ENCODE measurements around the gene SLIT1. TPM values are rescaled to one million over a fixed set of nuclear protein-coding genes. Genes with fewer than 3 reads are reported as not detected.

Gene SLIT1
- total and polyA plus RNA-seq, 5 donors from 2014 or later: 0.32 TPM; not detected in 4

DNA sequence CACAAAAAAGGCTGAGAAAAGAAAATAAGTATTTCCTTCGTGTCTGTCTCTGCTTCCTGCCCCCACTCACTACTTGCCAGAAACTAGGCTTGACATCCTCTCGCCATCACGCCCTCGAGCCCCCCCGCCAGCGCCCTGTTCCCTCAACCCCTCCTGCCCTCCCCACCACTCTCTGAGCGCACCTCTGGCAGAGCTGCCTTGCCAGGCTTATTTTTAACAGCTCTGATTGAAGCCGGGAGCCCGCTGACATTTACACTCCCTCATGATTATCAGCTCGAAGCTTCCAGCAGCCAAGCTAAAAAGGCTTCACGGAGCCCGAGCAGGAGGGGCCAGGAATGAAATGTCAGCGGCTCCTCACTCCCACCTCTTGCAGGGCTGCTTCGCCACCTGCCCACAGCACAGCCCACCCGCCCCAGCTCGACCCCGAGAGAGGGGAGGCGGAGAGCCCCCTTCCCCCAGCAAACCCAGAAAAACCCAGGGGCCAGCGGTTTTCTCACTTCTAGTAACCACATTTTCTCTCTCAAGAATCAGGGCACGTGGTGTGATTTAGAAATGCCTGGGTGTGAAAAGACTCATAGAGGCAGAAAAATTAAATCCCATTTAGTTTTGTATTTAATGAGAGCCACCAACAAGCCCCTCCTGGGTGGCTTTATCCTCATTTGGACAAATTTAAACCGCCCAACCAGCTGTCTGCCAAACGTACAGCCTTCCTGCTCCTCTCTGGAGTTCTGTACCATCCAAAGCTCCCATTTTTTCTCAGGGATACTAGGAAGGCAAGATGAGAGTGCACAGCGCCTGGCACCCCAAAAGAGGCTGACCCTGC, 89.3 kb downstream of the SLIT1 start:
- H3K27me3 Mint-ChIP-seq: peaks cover 21% of the 10 kb centered on the region
- DNase-seq: no peak
- no peaks in the 10 kb centered on the region for H3K36me3 ChIP-seq (ENCODE audit: control insufficient read depth, insufficient read depth, low read length)
- H3K27ac Mint-ChIP-seq: no peak overlapping the region
- H3K4me3 Mint-ChIP-seq: peak overlapping the region in 2 of 4 donors; percentile 23 to 46
- no peak for ATAC-seq (ENCODE audit: low read depth in 2 of 2)
- no peak overlapping the region for H3K27ac ChIP-seq (ENCODE audit: insufficient read depth, low read length, poor library complexity, severe bottlenecking)
- H3K4me1 ChIP-seq (ENCODE audit: control insufficient read depth, insufficient read depth, low read length, poor library complexity, severe bottlenecking): no peaks in the 10 kb centered on the region
- H3K4me3 ChIP-seq (ENCODE audit: low read depth, low read length): no peak overlapping the region
- peaks cover 5% of the 10 kb centered on the region for H3K27me3 ChIP-seq (ENCODE audit: control insufficient read depth, insufficient read depth, low read length)
- H3K9me3 Mint-ChIP-seq: peaks cover 0 to 3% (median 0%) of the 10 kb centered on the region in 7 donors
- no peaks in the 10 kb centered on the region for H3K9me3 ChIP-seq (ENCODE audit: control insufficient read depth in 2 of 2, low read length in 2 of 2)
- peaks cover 0 to 9% (median 2%) of the 10 kb centered on the region in 4 donors for H3K4me1 Mint-ChIP-seq
- no peaks in the 10 kb centered on the region for H3K36me3 Mint-ChIP-seq

DNA sequence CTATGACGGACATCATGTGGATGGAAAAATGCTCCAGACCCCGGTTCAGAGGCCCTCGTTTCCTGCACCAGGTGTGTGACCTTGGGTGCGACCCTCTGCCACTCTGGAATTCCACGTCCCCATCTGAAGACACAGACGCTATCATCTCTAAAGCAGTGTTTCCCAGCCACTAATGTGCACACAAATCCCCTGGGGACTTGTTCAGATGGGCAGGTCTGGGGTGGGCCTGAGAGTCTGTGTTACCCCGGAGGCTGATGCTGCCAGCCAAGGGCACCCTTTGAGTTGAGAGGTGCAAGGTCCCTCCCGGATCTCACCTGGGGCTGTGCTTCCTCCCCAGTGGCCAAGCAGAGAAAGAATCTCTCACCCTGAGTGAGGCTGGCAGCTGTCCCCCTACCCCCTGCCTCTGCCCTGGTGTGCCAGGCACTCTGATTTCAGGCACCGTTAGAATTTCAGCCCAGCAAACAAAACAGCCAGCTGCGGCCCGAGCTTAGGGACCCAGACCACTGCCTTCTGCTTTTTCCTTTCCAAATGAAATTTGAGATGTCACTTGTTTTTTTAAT, 90.0 kb downstream of the SLIT1 start:
- Mint-ChIP-seq H3K4me1 (peaks cover 0 to 9% (median 2%) of the 10 kb centered on the region in 4 donors), H3K27me3 (peaks cover 21% of the 10 kb centered on the region), H3K9me3 (peaks cover 0 to 3% (median 0%) of the 10 kb centered on the region in 7 donors), H3K36me3 (no peaks in the 10 kb centered on the region), H3K4me3 (no peak overlapping the region), H3K27ac (no peak overlapping the region)
- ATAC-seq (ENCODE audit: low read depth in 2 of 2) (no peak), DNase-seq (no peak)
- Histone ChIP-seq H3K4me3 (ENCODE audit: low read depth, low read length) (no peak overlapping the region), H3K36me3 (ENCODE audit: control insufficient read depth, insufficient read depth, low read length) (no peaks in the 10 kb centered on the region), H3K9me3 (ENCODE audit: control insufficient read depth in 2 of 2, low read length in 2 of 2) (no peaks in the 10 kb centered on the region), H3K27ac (ENCODE audit: insufficient read depth, low read length, poor library complexity, severe bottlenecking) (no peak overlapping the region), H3K4me1 (ENCODE audit: control insufficient read depth, insufficient read depth, low read length, poor library complexity, severe bottlenecking) (no peaks in the 10 kb centered on the region), H3K27me3 (ENCODE audit: control insufficient read depth, insufficient read depth, low read length) (peaks cover 5% of the 10 kb centered on the region)

DNA sequence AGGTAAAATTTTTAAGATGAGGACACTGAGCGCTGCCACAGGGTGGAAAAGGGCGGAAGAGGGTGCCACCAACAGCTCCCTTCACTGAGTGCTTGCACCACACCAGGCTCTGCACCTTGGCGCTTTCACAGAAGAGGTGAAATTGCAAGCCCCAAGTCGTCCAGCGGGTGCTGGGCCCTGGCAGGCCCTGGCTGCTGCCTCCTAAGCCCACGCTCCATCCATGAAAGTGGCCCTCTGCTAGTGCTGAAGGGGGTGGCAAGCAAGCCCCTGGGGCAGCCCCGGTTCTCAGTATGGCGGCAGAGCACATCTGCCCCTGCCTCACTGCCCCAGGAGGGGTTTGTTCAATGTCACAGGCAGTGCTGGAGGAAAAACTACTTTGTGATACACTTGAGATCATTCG, 95.1 kb downstream of the SLIT1 start:
- H3K9me3 ChIP-seq (ENCODE audit: control insufficient read depth in 2 of 2, low read length in 2 of 2): no peaks in the 10 kb centered on the region
- no peaks in the 10 kb centered on the region for H3K4me1 Mint-ChIP-seq
- peaks cover 0 to 3% (median 0%) of the 10 kb centered on the region in 7 donors for H3K9me3 Mint-ChIP-seq
- H3K36me3 ChIP-seq (ENCODE audit: control insufficient read depth, insufficient read depth, low read length): no peaks in the 10 kb centered on the region
- DNase-seq (no peak), ATAC-seq (ENCODE audit: low read depth in 2 of 2) (no peak)
- H3K27ac ChIP-seq (ENCODE audit: insufficient read depth, low read length, poor library complexity, severe bottlenecking): no peak overlapping the region
- no peak overlapping the region for H3K4me3 Mint-ChIP-seq
- H3K36me3 Mint-ChIP-seq: no peaks in the 10 kb centered on the region
- H3K27me3 ChIP-seq (ENCODE audit: control insufficient read depth, insufficient read depth, low read length): peaks cover 5% of the 10 kb centered on the region
- no peak overlapping the region for H3K4me3 ChIP-seq (ENCODE audit: low read depth, low read length)
- no peak overlapping the region for H3K27ac Mint-ChIP-seq
- H3K27me3 Mint-ChIP-seq: peaks cover 18% of the 10 kb centered on the region
- H3K4me1 ChIP-seq (ENCODE audit: control insufficient read depth, insufficient read depth, low read length, poor library complexity, severe bottlenecking): no peaks in the 10 kb centered on the region

DNA sequence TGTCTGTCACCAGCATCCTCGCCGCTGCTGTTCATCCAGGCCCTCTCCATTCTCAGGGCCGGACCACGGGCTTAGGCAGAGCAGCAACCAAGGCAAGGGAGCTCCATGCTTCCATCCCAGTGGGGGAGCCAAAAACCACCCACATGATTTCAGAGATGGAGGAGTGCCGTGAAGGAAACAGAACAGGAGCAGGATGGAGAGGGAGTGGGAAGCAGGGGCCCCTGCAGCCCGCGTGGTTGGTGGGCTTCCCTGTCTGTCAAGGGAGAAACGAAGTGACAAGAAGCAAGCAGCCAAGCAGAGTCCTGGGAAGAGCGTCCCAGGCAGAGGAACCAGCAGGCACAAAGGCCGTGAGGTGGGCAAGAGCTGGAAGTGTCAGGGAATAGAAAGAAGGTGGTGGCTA, 95.7 kb downstream of the SLIT1 start:
- Mint-ChIP-seq H3K4me1 (no peaks in the 10 kb centered on the region), H3K36me3 (no peaks in the 10 kb centered on the region), H3K9me3 (peaks cover 0 to 3% (median 0%) of the 10 kb centered on the region in 7 donors), H3K4me3 (no peak overlapping the region), H3K27me3 (peaks cover 21% of the 10 kb centered on the region), H3K27ac (no peak overlapping the region)
- no peak overlapping the region for H3K27ac ChIP-seq (ENCODE audit: insufficient read depth, low read length, poor library complexity, severe bottlenecking)
- ATAC-seq (ENCODE audit: low read depth in 2 of 2) (no peak), DNase-seq (no peak)
- H3K27me3 ChIP-seq (ENCODE audit: control insufficient read depth, insufficient read depth, low read length): peaks cover 2% of the 10 kb centered on the region
- H3K4me3 ChIP-seq (ENCODE audit: low read depth, low read length): no peak overlapping the region
- H3K4me1 ChIP-seq (ENCODE audit: control insufficient read depth, insufficient read depth, low read length, poor library complexity, severe bottlenecking): no peaks in the 10 kb centered on the region
- H3K36me3 ChIP-seq (ENCODE audit: control insufficient read depth, insufficient read depth, low read length): no peaks in the 10 kb centered on the region
- H3K9me3 ChIP-seq (ENCODE audit: control insufficient read depth in 2 of 2, low read length in 2 of 2): no peaks in the 10 kb centered on the region

DNA sequence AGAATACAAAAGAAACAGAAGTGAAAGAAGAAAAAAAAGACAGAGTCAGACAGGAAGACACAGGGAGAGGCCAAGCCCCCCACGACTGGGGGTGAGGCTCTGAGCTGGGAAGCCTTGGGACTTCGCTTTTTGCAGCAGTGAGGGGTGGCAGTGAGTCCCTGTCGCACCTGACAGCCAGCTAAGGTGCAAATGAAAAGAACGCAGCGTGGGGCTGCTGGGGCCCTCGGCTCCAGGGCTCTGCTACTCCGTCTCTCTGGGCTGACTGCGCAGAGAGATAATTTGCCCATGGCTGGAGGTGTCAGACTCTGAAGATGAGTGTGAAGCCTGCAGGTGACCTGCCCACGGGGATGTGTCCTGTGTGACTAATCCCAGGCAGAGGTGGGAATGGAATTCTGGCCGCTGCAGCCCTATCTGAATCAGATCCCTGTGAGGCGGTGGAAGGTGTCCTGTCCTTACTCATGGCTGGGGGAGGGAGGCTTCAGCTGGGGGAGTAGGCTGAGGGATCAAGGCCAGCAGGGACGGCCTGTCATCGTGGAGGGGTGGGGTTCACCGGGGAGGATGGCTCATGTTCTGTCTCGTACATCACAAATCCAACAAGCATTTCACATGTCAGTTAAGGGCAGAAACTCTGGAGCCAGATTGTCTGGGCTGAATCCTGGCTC, 96.4 kb downstream of the SLIT1 start:
- Histone ChIP-seq H3K27ac (ENCODE audit: insufficient read depth, low read length, poor library complexity, severe bottlenecking) (no peak overlapping the region), H3K4me3 (ENCODE audit: low read depth, low read length) (no peak overlapping the region), H3K27me3 (ENCODE audit: control insufficient read depth, insufficient read depth, low read length) (peaks cover 2% of the 10 kb centered on the region), H3K9me3 (ENCODE audit: control insufficient read depth in 2 of 2, low read length in 2 of 2) (no peaks in the 10 kb centered on the region), H3K4me1 (ENCODE audit: control insufficient read depth, insufficient read depth, low read length, poor library complexity, severe bottlenecking) (no peaks in the 10 kb centered on the region), H3K36me3 (ENCODE audit: control insufficient read depth, insufficient read depth, low read length) (no peaks in the 10 kb centered on the region)
- no peak overlapping the region for H3K4me3 Mint-ChIP-seq
- no peak overlapping the region for H3K27ac Mint-ChIP-seq
- peaks cover 0 to 3% (median 0%) of the 10 kb centered on the region in 7 donors for H3K9me3 Mint-ChIP-seq
- ATAC-seq (ENCODE audit: low read depth in 2 of 2) (no peak), DNase-seq (no peak)
- no peaks in the 10 kb centered on the region for H3K36me3 Mint-ChIP-seq
- peaks cover 15% of the 10 kb centered on the region for H3K27me3 Mint-ChIP-seq
- H3K4me1 Mint-ChIP-seq: no peaks in the 10 kb centered on the region

DNA sequence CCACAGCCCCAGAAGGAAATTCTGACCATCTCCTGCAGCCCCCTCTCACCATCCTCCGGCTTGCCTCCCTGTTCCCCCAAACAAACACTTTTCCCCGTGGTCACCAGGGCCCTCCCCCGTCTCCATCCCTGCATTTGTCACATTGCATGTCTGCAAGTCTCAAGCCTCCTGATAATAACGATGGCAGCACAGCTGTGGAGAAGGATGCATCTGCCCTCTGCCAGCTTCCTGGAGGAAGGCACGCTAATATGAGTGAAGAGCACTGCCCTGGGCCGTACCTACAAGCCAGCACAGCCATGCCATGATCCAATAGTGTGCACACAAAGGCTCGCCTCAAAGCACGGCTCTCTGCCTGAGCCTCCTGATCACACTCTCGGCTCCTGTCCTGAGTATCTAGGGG, 98.5 kb downstream of the SLIT1 start:
- Histone ChIP-seq H3K4me1 (ENCODE audit: control insufficient read depth, insufficient read depth, low read length, poor library complexity, severe bottlenecking) (no peaks in the 10 kb centered on the region), H3K4me3 (ENCODE audit: low read depth, low read length) (no peak overlapping the region), H3K36me3 (ENCODE audit: control insufficient read depth, insufficient read depth, low read length) (no peaks in the 10 kb centered on the region), H3K27ac (ENCODE audit: insufficient read depth, low read length, poor library complexity, severe bottlenecking) (no peak overlapping the region), H3K9me3 (ENCODE audit: control insufficient read depth in 2 of 2, low read length in 2 of 2) (no peaks in the 10 kb centered on the region), H3K27me3 (ENCODE audit: control insufficient read depth, insufficient read depth, low read length) (no peaks in the 10 kb centered on the region)
- DNase-seq (no peak), ATAC-seq (ENCODE audit: low read depth in 2 of 2) (no peak)
- no peaks in the 10 kb centered on the region for H3K36me3 Mint-ChIP-seq
- H3K27ac Mint-ChIP-seq: no peak overlapping the region
- H3K4me1 Mint-ChIP-seq: no peaks in the 10 kb centered on the region
- no peaks in the 10 kb centered on the region for H3K9me3 Mint-ChIP-seq
- peaks cover 18% of the 10 kb centered on the region for H3K27me3 Mint-ChIP-seq
- no peak overlapping the region for H3K4me3 Mint-ChIP-seq

DNA sequence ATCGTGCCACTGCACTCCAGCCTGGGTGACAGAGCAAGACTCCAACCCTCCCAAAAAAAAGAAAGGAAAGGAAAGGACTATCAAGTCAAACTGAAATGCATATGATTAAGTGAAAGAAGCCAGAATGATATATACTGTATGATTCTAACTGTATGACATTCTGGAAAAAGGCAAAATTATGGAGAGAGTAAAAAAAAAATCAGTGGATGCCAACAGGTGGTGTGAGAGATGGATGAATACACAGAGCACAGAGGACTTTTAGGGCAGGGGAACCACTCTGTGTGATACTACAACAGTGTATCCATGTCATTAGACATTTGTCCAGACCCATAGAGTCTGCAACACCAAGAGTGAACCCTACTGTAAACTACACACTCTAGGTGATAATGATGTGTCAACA, 99.2 kb downstream of the SLIT1 start:
- peaks cover 0 to 3% (median 0%) of the 10 kb centered on the region in 7 donors for H3K9me3 Mint-ChIP-seq
- no peak overlapping the region for H3K27ac Mint-ChIP-seq
- peaks cover 23% of the 10 kb centered on the region for H3K27me3 Mint-ChIP-seq
- Histone ChIP-seq H3K4me3 (ENCODE audit: low read depth, low read length) (no peak overlapping the region), H3K36me3 (ENCODE audit: control insufficient read depth, insufficient read depth, low read length) (no peaks in the 10 kb centered on the region), H3K9me3 (ENCODE audit: control insufficient read depth in 2 of 2, low read length in 2 of 2) (no peaks in the 10 kb centered on the region), H3K27me3 (ENCODE audit: control insufficient read depth, insufficient read depth, low read length) (peaks cover 4% of the 10 kb centered on the region), H3K27ac (ENCODE audit: insufficient read depth, low read length, poor library complexity, severe bottlenecking) (no peak overlapping the region), H3K4me1 (ENCODE audit: control insufficient read depth, insufficient read depth, low read length, poor library complexity, severe bottlenecking) (no peaks in the 10 kb centered on the region)
- no peaks in the 10 kb centered on the region for H3K4me1 Mint-ChIP-seq
- DNase-seq (no peak), ATAC-seq (ENCODE audit: low read depth in 2 of 2) (no peak)
- no peak overlapping the region for H3K4me3 Mint-ChIP-seq
- H3K36me3 Mint-ChIP-seq: no peaks in the 10 kb centered on the region

All from CD4-positive, CD25-positive, alpha-beta regulatory T cell (primary cell).